ENCODE results near the gene DNTTIP2. TPM values are rescaled to one million over a fixed set of nuclear protein-coding genes. Genes with fewer than 3 reads are reported as not detected.
A peak's percentile ranks its signal among the peaks of the same experiment; 100 is the strongest.

Gene DNTTIP2
- total RNA-seq (10 to 100 TPM; 46.5 to 46.9 TPM), polyA plus RNA-seq (10 to 100 TPM; 36.6 to 79.9 TPM)
- long read RNA-seq, donor 1, full-length matches to known transcripts, result 8 of 25 reads
- long read RNA-seq, donor 1, partial matches to known transcripts, result 17 of 25 reads
- long read RNA-seq, donor 1, other reads (novel, unspliced or antisense), result 0 of 25 reads
- long read RNA-seq, donor 2, full-length matches to known transcripts, result 3 of 16 reads
- long read RNA-seq, donor 2, partial matches to known transcripts, result 13 of 16 reads
- long read RNA-seq, donor 2, other reads (novel, unspliced or antisense), result 0 of 16 reads
- long read RNA-seq, donor 3, full-length matches to known transcripts, result 2 of 21 reads
- long read RNA-seq, donor 3, partial matches to known transcripts, result 19 of 21 reads
- long read RNA-seq, donor 3, other reads (novel, unspliced or antisense), result 0 of 21 reads
- long read RNA-seq, donor 4, full-length matches to known transcripts, result 2 of 18 reads
- long read RNA-seq, donor 4, partial matches to known transcripts, result 16 of 18 reads
- long read RNA-seq, donor 4, other reads (novel, unspliced or antisense), result 0 of 18 reads
- long read RNA-seq, donor 5, full-length matches to known transcripts, result 4 of 36 reads
- long read RNA-seq, donor 5, partial matches to known transcripts, result 32 of 36 reads
- long read RNA-seq, donor 5, other reads (novel, unspliced or antisense), result 0 of 36 reads

- peak within 1 kb of the TSS; percentile 93 to 98 for H3K27ac ChIP-seq (ENCODE audit: low read depth in 1 of 2, low read length in 1 of 2)
- H3K9ac ChIP-seq (ENCODE audit: insufficient read depth in 1 of 2, low read length in 2 of 2), result peak within 1 kb of the TSS; percentile 99 to 100
- H3K36me3 ChIP-seq (ENCODE audit: control insufficient read depth in 4 of 4, insufficient read depth in 4 of 4, low read length in 4 of 4), result peaks cover 10 to 27% (median 25%) of the 10 kb centered on the region in 4 donors
- peak within 1 kb of the TSS; percentile 98 for H3K4me3 ChIP-seq
- ATAC-seq (ENCODE audit: insufficient read depth, low FRiP score) (peak; percentile 96), DNase-seq (peak; percentile 97 to 98 (median 98))
- H3K9me3 ChIP-seq (ENCODE audit: control insufficient read depth in 4 of 4, insufficient read depth in 3 of 4, low read length in 3 of 4), result no peaks in the 10 kb centered on the region
- no peaks in the 10 kb centered on the region for H3K27me3 ChIP-seq (ENCODE audit: control insufficient read depth in 3 of 3, insufficient read depth in 3 of 3, low read length in 2 of 3)
- TF ChIP-seq CTCF (IDR thresholded peaks at IDR 0.05; ENCODE audit: control extremely low read depth, extremely low read depth), result no peak
- 0 to 1% methylated on average over 50 of the region's 50 CpGs for WGBS, 2 donors
- H3K4me1 ChIP-seq (ENCODE audit: control insufficient read depth in 5 of 5, insufficient read depth in 5 of 5, low read length in 5 of 5), result peaks cover 2 to 21% (median 5%) of the 10 kb centered on the region in 5 donors
Measured at GRCh38 chr1:93878889-93879586, at the start of gene DNTTIP2. Gene DNTTIP2 (minus strand): TSS chr1:93879206. CDS start chr1:93879148, 58 bp downstream.

- ATAC-seq (ENCODE audit: insufficient read depth, low FRiP score), result no peak
- no peak overlapping the region for H3K27ac ChIP-seq (ENCODE audit: low read depth in 1 of 2, low read length in 1 of 2)
- no peak overlapping the region for H3K4me3 ChIP-seq
- H3K9me3 ChIP-seq (ENCODE audit: control insufficient read depth in 4 of 4, insufficient read depth in 3 of 4, low read length in 3 of 4), result no peaks in the 10 kb centered on the region
- no peaks in the 10 kb centered on the region for H3K4me1 ChIP-seq (ENCODE audit: control insufficient read depth in 5 of 5, insufficient read depth in 5 of 5, low read length in 5 of 5)
- no peak overlapping the region for H3K9ac ChIP-seq (ENCODE audit: insufficient read depth in 1 of 2, low read length in 2 of 2)
- TF ChIP-seq CTCF (IDR thresholded peaks at IDR 0.05; ENCODE audit: control extremely low read depth, extremely low read depth), result no peak
- 94 to 95% methylated on average over 3 of the region's 3 CpGs for WGBS, 2 donors
- no peak for DNase-seq
- H3K36me3 ChIP-seq (ENCODE audit: control insufficient read depth in 4 of 4, insufficient read depth in 4 of 4, low read length in 4 of 4), result no peaks in the 10 kb centered on the region
- no peaks in the 10 kb centered on the region for H3K27me3 ChIP-seq (ENCODE audit: control insufficient read depth in 3 of 3, insufficient read depth in 3 of 3, low read length in 2 of 3)
Measured at GRCh38 chr1:93925206-93925605, 46.2 kb upstream of the DNTTIP2 start.

GRCh38 chr1:93919780-93920179 lies 40.8 kb upstream of the DNTTIP2 start:
- Histone ChIP-seq H3K4me1 (ENCODE audit: control insufficient read depth in 5 of 5, insufficient read depth in 5 of 5, low read length in 5 of 5) (no peaks in the 10 kb centered on the region), H3K36me3 (ENCODE audit: control insufficient read depth in 4 of 4, insufficient read depth in 4 of 4, low read length in 4 of 4) (no peaks in the 10 kb centered on the region), H3K27ac (ENCODE audit: low read depth in 1 of 2, low read length in 1 of 2) (no peak overlapping the region), H3K9ac (ENCODE audit: insufficient read depth in 1 of 2, low read length in 2 of 2) (no peak overlapping the region), H3K27me3 (ENCODE audit: control insufficient read depth in 3 of 3, insufficient read depth in 3 of 3, low read length in 2 of 3) (no peaks in the 10 kb centered on the region), H3K9me3 (ENCODE audit: control insufficient read depth in 4 of 4, insufficient read depth in 3 of 4, low read length in 3 of 4) (no peaks in the 10 kb centered on the region), H3K4me3 (no peak overlapping the region)
- 72 to 76% methylated on average over 1 of the region's 1 CpG for whole genome bisulfite sequencing, 2 donors
- no peak for DNase-seq
- ATAC-seq (ENCODE audit: insufficient read depth, low FRiP score), result no peak
- no peak for TF ChIP-seq CTCF (IDR thresholded peaks at IDR 0.05; ENCODE audit: control extremely low read depth, extremely low read depth)

All from lung (tissue), 16 donors.